T-helper 22 cell (primary cell): ENCODE data around the gene GOLIM4.
"Not testable (repeated sequence)": the region's sequence is repeated elsewhere in the genome, so short reads cannot be mapped to it uniquely, and the experiment has no call there.

ENCODE experiments used
- DNase-seq: peaks from one replicate; pipeline ENCODE4 v3.0.0-alpha.2; 2020; ENCODE audit warnings: low read depth

Gene GOLIM4

DNA sequence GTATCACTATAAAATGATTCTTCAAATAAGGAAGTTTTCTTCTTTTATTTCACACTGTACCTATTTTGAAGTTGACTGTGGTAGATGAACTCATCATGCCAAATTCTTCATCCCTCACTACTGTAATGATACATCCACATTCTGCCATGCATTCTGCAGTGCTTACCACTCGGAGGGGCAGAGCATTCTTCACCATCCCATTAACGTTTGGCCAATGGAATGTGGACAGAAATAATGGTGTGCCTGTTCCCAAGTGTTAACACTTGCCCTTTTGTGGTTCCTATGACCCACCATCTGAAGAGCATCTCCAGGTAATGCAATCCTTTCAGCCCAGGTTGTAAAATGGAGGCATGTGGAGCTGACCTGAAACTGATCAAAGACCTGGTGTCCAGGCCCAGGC is 18.6 kb downstream of the GOLIM4 start:
- no peak for DNase-seq

DNA sequence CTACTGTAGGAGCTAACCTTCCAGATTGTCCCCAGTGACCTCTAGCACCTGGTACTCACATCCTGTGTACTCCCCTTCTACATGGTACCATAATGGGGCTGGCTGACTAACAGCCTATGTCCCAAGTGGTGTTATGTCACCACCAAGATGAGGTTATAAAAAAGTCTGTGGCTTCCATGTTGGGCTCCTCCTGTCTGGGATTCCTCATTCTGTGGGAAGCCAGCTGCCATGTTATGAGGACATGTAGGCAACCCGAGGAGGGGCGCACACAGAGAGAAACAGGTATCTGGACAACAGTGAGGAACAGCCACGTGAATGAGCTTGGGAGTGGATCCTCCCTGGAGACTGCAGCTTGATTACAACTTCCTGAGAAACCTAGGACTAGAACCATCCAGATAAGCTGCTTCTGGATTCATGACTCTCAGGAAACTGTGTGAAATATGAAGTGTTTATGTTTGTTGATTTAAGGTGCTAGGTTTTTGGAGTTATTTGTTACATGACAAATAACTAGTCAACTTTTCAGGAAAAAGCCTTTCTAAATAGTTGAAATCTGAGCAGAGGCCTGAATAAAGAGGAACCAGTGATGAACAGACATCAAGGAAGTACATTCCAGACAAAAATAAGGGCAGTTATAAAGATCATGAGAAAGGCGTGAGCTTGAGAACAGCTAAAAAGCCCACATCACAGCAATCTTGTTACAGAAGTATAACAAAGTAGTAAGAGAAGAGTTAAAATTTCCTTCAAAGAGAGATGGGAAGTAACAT is 21.7 kb downstream of the GOLIM4 start:
- DNase-seq = no peak

DNA sequence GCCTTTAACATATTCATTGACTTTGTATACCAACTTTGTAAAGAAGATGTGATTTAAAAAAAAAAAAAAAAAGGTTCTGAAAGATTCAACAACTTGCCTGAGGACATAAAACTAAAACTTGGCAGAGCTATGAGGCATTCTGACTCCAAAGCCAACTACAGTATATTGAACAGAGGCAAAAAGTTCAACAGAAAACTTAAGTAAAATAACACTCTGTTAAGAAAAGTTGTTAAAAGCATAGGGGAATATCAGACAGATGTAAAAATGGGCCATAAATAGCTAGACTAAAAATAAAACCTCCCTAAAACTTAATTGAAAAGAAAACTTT is 23.4 kb downstream of the GOLIM4 start:
- DNase-seq = no peak

DNA sequence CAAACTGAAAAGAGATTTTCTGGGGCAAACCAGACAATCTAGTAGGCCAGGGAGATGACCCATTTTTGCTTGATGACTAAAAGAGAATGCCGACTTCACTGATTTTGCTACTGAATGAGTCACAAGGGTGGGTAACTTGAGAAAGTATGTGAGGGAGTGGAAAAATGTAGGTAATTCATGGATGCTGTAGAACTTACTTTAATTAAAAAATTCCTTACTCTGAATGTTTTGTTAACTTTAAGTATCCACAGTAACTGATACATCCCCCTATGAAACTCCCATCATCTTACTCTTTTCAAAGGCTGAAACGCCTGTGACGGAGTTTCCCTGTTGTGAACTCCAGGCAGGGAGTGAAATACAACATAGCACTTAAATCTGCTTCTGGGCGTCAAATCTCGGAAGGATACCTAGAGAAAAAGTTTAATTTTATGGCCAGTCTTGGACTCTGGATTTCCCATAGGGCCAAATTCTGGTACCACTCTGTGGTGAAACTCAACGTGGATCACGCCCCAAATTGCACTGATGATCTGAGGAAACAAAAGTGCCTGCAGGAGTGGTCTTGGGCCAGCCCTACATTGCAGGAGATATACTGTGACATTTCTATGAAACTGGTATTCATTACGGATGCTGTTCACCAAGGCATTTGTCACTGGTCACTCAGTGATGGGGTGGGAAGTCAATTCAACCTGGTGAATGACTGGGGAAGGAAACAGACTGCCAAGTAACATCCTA is 24.0 kb downstream of the GOLIM4 start:
- no peak for DNase-seq

DNA sequence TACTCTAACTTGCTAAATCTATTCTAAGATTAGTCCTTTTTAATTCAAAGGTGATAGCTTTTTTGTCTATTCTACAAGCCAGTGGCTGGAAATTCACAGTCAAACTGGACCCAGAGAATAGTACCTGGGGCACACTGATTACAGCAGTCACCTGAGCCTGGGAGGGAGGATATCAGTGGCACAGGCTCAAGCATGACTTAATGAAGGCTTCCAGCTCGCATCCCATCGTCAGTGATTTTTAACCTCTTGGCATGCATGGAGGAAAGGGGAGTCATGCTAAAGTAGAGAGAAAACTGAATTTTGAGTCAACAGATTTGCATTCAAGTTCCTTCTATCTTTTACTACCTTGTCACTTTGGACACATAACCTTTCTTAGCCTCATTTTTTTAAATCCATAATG is 24.8 kb downstream of the GOLIM4 start:
- no peak for DNase-seq

DNA sequence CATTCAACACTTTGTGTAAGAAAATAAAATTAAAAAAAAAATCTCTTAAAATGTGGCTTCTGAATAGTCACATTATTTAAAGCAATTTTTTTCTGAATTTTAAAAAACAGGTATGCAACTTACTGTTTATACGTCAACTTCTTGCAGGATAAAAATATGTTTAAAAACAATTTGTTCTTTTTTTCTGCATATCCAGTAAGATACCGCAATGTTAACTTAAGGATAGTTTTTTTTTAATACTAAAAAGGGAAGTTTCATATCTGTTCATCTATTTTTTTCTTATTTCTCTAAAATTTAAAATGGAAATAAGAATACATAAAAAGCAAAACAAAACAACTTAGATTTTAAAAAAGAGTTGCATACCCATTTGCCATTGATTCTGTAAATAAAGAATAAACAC is 27.4 kb downstream of the GOLIM4 start:
- no peak for DNase-seq

DNA sequence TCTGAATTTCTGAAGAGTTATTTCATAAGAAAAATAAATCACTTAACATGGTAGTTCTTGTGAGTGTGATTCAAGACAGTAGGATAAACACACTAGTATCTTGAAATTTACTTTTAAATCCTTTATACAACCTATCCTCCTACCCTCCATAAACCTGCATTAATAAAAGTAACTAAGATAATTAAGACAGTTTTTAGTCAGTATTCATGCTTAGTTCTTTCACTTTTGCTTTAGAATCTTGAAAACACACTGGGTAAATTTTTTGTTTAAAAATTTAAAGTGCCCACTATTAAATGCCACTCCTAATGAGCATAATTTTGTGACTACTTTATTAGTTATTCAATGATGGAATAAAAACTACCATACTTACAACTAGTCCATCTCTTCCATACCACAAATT is 28.8 kb downstream of the GOLIM4 start:
- DNase-seq = no peak

DNA sequence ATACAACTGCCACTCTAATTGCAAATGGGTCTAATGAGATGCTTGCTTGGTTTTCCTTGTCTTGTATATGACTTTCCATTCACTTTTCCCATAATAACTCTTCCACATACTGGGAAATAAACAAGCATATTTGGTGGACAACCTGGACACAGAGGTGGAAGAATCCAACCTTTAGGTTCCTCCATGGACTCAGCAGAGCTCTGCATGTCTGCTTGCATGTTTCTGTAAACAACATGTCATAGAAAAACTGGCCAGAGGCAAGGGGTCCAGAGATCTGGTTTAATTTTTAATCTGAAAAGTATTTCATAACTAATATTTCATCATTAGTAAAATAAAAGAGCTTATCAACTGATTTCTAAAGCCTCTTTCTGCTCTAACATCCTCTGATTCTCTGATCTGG is 30.2 kb downstream of the GOLIM4 start:
- DNase-seq = no peak

DNA sequence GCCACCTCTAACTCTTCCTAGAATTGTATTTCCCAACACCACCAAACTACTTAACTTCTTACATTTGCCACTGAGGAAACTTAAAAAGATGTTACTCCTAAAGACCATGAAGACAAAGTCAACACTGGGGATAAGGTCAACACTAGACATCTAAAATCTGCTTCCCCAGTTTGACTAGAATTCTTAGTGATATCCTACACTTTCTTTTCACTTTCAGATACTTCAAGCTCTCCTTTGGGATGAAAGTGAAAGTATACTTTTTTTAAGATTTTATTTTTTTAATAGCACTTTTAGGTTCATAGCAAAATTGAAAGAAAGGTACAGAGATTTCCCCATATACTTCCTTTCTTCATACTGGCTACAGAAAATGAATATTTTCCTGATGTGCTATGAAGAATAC is 32.6 kb downstream of the GOLIM4 start:
- no peak for DNase-seq

DNA sequence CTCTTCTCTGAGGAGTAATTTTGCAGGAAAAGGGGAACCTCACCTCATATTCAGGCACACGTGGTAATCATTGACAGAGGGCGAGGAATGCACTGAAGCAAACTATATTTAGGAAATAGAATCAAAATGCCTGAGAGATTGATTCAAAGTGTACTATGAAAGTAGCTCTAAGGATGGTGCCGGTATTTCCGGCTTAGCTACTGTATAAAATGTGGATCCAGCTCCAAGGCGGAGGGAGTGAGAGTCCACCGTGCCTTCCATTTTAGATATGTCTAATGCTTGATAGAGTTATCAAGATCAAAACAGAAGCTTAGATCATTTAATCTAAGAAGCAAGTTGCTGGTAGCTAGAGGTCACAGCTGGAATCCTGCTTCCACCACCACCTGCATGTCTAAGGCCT is 33.0 kb downstream of the GOLIM4 start:
- no peak for DNase-seq

DNA sequence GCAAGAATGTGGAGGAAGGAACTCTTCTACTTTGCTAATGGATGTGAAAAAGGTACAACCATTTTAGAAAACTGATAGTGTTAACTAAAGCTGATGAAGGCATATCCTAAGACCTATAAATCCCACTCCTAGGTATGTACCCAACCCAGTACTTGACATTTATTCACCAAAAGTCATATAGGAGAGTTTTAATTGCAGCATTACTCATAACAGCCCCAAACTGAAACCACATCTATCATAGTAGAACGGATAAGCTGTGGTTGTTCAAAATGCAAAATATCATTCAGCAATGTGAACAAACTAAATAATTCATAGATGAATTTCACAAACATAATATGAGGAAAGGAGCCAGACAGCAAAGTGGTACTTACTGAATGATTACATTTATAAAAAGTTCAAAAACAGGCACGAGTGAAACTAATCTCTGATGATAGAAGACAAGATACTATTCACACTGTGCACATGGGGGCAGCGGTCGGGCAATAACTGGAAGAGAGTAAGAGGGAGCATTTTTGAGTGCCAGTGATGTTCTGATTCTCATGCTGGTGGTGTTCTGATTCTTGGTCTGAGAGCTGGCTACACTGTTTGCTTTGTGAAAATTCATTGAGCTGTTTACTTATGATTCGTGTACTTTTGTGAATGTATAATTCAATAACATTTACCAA is 34.3 kb downstream of the GOLIM4 start:
- no peak for DNase-seq

DNA sequence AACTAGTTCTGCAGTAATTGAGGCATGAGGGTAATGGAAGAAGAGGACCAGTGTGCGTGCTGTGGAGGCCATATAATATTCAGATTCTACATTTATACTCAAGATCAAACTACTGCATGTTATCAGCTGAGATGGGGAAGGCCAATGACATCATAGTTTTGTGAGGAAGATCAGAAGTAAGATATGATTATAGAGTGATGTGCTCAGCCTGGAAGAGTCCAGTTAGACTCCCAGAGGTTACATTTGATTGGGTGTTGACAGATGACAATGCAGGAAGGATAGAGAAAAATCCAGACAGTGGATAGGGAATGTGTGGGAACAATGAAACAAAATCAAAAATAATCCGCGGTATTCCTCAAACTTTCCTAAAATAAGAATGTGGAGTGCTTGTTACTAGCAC is 35.4 kb downstream of the GOLIM4 start:
- no peak for DNase-seq

DNA sequence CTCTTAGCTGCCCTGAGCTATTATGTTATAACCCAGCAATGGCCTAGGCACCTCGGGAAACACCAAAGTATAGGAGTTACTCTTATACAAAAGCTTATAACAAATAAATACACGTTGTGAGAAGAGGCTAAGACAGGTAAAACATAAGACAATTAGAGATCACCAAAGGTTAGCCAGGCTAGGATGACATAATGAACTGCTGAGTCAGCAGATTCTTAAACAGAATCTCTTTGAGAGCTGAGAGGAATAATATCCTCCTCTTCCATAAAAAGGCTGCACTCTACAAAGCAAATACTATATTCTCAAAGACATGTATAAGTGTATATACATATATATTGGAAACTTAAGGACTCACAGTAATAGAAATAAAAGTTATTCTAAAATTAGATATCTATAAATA is 37.2 kb downstream of the GOLIM4 start:
- no peak for DNase-seq

DNA sequence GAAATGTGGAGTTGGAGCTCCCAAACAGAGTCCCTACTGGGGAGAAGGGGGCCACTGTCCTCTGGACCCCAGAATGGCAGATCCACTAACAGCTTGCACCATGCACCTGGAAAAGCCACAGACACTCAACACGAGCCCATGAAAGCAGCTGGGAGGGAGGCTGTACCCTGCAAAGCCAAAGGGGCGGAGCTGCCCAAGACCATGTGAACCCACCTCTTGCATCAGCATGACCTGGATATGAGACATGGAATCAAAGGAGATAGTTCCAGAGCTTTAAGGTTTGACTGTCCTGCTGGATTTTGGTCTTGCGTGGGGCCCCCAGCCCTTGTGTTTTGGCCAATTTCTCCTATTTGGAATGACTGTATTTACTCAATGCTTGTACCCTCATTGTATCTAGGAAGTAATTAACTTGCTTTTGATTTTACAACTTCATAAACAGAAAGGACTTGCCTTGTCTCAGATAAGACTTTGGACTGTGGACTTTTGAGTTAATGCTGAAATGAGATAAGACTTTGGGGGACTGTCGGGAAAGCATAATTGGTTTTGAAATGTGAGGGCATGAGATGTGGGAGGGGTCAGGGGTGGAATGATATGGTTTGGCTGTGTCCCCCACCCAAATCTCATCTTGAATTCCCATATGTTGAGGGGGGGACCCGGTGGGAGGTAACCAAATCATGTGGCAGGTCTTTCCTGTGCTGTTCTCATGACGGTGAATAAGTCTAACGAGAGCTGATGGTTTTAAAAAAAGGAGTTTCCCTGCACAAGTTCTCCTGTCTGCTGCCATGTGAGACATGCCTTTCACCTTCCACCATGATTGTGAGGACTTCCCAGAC is 39.1 kb downstream of the GOLIM4 start:
- not testable (repeated sequence) for DNase-seq

DNA sequence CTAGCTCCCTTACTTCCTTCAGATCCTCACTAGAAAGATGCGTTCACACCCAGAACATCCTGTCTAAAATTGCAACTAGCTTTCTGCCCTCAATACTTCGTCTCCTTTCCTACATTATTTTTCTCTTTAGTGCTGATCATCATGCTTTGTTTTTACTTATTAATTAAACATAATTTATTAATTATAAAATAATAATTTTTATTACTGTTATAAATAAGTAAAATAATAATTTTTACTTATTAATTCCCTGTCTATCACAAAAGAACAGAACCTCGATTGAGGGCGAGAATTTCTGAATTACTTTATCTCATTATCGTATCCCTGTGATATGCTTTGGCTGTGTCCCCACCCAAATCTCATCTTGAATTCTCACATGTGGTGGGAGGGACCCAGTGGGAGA is 41.3 kb downstream of the GOLIM4 start:
- no peak for DNase-seq

DNA sequence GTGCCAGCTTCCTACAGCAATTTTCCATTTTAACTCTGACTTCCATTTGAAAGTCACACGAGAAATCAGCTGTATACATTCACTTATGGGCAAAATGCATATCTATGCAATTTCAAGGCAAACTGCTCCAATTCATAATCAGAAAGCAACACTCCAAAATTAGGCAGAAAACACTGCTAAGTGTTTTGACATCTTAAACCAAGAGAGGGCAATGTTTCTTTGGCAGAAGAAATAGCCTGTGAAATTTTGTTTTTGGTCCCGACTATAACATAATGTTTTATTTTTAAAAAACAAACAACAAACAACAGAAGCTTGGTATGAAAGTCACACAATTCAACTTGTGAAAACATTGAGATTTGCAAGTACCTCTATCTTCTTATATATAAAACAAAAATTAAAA is 42.6 kb downstream of the GOLIM4 start:
- DNase-seq = no peak

DNA sequence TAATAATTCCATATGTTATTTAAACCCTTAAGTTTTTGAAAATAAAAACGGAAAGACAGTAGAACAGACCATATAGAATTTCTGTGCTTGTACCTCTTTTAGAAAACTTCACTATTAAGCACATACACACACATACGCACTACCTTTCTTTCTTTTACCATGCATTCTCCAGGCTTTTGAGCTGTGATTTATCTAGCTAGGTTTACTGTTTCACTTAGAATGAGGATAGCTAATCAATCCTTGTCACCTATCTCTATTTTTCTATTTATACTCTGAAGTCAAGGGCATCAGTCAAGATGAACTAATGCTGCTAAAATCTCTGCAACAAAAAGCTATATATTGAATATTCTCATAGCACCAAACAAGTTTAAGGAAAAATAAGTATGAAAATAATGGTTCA is 43.2 kb downstream of the GOLIM4 start:
- DNase-seq = no peak

DNA sequence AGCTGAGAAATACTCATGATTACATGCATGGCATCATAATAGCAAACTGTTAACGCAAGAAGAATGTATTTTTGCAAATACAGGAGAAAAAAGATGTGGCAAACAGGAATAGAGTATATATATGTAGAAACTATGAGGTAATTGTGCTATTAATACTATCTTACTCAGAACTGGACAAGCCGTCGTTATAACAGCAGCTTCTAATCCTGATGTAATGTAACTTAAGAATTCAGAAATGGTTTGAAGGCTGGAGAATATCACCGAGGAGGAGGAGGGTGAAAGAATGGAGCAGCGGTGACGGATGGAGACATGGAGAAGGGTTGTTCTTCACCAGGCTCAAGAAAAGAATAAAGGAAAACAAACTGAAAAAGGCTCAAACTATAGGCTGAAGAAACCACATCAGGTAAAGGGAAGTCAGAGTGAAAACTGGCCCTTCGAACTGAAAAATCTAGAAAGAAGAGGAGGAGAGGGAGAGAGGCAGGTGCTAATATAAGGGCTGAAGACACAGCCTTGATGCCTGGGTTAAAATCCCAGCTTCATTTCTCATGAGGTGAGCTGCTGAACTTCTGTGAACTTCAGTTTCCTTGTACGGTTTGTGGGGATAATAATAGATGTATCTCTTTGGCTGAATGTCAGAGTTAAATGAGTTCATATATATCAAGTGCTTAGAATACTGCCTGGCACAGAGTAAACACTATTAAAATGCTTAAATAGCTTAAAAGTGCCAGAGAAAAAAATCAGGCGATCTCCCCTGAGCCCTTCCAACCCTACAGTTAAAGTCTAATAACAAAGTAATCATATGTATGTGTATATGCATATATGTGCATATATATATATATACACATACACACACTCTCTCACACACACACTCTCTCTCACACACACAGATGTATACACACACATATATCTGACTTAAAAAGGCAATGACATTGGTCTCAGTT is 43.9 kb downstream of the GOLIM4 start:
- no peak for DNase-seq

DNA sequence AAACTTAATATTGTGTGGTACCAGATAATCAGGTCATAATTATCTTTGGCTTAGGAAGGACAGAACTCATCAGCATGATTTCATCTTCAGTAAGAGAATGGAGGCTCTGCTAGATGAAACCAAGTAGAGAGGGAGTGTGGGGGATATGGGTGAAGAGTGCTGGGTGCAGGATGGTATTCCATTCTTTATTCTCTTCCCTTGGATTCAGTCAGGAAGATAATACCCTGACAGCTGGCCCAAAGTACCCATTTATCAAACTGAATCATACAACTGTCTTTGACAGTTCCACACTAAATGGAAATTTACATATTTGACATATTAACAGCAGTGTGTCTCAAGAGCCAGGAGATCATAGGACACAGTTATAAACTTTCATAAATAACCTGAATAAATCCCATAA is 44.7 kb downstream of the GOLIM4 start:
- DNase-seq = no peak

DNA sequence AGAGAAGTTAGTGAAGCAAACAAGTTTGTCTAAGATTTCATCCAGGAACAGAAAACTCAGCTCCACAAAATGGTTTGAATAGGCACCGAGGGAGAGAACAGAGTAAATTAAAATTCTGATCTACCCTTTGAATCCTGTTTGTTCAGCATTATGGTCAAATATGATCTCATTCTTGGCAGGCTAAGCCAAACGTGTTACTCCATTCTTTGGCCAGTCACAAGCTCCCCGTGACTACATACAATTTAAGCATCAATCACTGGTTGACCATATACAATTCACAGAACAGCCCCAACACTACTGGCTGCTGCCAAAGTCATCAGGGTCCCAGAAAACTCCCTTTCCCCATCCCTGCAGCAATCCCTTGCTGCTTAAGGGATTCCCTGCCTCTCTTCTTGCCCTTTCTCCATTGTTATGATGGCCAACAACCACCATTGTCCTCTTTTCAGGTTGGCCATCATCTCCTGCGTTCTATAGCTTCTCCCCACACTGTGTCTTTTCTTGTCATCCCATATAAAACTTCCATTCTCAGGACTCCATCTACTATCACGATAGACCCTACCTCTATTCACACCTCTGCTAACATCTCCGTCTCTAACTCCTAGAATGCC is 46.3 kb downstream of the GOLIM4 start:
- DNase-seq = no peak
